Neuron (in vitro differentiated cells): ENCODE results near the gene TRIM41.
A peak's percentile ranks its signal among the peaks of the same experiment; 100 is the strongest.

Source experiments
- H2AFZ ChIP-seq: one replicate; pipeline ENCODE4 v1.6.1; 2013; ENCODE audit warnings: low read depth, mild to moderate bottlenecking, inconsistent platforms, low read length, moderate library complexity
- H3K27me3 ChIP-seq: one replicate; pipeline ENCODE4 v1.6.1; 2013; ENCODE audit warnings: low read length; ENCODE audit not compliant: insufficient read depth
- H3K36me3 ChIP-seq: one replicate; pipeline ENCODE4 v1.6.1; 2013; ENCODE audit warnings: low read length; ENCODE audit not compliant: insufficient read depth
- H3K4me1 ChIP-seq: one replicate; pipeline ENCODE4 v1.6.1; 2013; ENCODE audit warnings: low read length; ENCODE audit not compliant: insufficient read depth
- H3K4me3 ChIP-seq: 2 replicates; pipeline ENCODE4 v1.5.1; 2013; ENCODE audit warnings: mild to moderate bottlenecking, low read length, moderate library complexity
- H3K9me3 ChIP-seq: one replicate; pipeline ENCODE4 v1.6.1; 2013; ENCODE audit warnings: low read length

The TRIM41 gene

GRCh38 chr5:181245427-181246275, 22.6 kb downstream of the TRIM41 start:
- Histone ChIP-seq H3K4me3 (peak overlapping the region; percentile 86), H3K4me1 (peaks cover 38% of the 10 kb centered on the region), H3K9me3 (no peaks in the 10 kb centered on the region), H3K27me3 (no peaks in the 10 kb centered on the region), H3K36me3 (peaks cover 22% of the 10 kb centered on the region), H2AFZ (no peak overlapping the region)

DNA sequence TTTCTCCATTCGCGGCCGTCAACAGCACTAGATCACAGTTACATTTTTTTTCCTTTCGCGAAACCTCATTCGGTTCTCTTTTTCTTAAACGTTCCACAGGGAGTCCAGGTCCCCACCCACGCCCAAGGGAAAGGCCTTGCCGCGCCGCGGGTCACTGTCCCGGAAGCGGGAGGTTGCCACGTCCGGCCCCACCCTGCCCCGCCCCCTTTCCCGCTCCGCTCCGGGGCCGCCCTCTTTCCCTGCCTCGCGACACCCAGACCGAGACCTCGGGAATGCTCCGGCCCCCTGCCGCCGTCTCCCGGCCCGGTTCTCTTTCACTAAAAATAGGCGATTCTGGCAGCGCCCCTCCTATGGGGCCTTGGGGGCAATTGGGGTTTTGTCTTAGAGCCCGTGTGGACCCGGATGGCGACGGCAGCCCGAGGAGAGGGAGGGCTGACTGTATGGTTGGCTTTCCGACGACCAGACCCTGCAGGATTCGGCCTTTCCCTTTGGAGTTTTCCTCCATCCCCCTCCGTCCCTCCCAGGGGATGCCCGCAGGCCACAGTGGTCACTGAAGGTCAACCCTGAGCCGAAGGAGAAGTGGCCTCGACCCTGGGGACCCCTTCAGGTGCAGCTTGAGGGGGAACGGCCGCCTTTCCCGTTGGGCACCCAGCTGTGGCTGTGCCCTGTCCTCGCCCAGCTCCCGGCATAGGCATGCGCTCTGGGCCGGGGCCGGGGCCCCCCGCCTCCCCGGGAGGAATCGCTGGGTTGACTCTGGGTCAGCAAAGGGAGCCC, 23.4 kb downstream of the TRIM41 start:
- no peaks in the 10 kb centered on the region for H3K27me3 ChIP-seq
- peaks cover 23% of the 10 kb centered on the region for H3K36me3 ChIP-seq
- no peaks in the 10 kb centered on the region for H3K9me3 ChIP-seq
- H3K4me1 ChIP-seq, result peaks cover 37% of the 10 kb centered on the region
- peak overlapping the region; percentile 86 for H3K4me3 ChIP-seq
- peak overlapping the region; percentile 55 for H2AFZ ChIP-seq

- peaks cover 30% of the 10 kb centered on the region for H3K36me3 ChIP-seq
- H3K27me3 ChIP-seq, result no peaks in the 10 kb centered on the region
- H2AFZ ChIP-seq, result no peak overlapping the region
- peaks cover 23% of the 10 kb centered on the region for H3K4me1 ChIP-seq
- H3K9me3 ChIP-seq, result no peaks in the 10 kb centered on the region
- peak overlapping the region; percentile 86 for H3K4me3 ChIP-seq
These were observed 25.2 kb downstream of the TRIM41 start for GRCh38 chr5:181248277-181248676.

DNA sequence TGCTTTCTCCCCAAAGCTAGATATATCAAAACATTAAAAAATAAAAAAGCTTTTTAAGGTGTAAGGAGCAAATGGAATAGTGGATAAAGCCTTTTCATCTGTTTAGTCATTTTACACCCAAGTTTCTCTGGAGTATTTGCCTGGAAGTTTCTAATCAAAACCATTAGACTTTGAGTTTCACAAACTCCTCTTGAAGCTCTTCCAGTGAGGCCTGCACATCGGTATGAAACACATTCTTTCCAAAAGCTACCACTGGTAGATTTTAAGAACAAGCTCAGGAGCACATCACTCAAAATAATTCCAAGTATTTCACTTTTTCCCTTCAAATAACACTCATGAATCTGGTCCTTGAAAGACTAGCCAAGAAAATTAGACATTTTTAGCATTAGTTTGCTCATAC, 32.2 kb downstream of the TRIM41 start:
- Histone ChIP-seq H3K27me3 (no peaks in the 10 kb centered on the region), H3K9me3 (no peaks in the 10 kb centered on the region), H2AFZ (no peak overlapping the region), H3K36me3 (peaks cover 51% of the 10 kb centered on the region), H3K4me1 (peaks cover 22% of the 10 kb centered on the region), H3K4me3 (no peak overlapping the region)

GRCh38 chr5:181255836-181256578, 32.9 kb downstream of the TRIM41 start:
- Histone ChIP-seq H3K9me3 (no peaks in the 10 kb centered on the region), H3K36me3 (peaks cover 51% of the 10 kb centered on the region), H3K27me3 (no peaks in the 10 kb centered on the region), H2AFZ (no peak overlapping the region), H3K4me1 (peaks cover 25% of the 10 kb centered on the region), H3K4me3 (no peak overlapping the region)

DNA sequence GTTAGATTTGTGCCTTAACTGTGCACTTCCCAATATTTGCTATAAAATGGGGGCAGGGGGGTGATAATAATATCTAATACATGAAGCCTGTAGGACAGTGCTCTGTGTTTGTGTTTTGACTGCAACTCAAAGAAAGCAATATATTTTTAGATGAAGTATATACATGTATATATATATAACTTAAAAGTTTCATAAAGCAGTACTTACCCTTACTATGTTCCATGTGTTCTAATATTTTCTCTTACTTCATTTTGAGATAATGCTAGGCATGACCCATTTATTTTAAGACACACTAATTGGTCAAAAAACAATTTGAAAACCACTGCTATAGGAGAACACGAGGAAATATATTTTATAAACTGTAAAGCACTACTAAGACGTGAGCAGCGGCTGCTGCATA, 35.5 kb downstream of the TRIM41 start:
- Histone ChIP-seq H3K4me1 (peaks cover 27% of the 10 kb centered on the region), H2AFZ (no peak overlapping the region), H3K27me3 (no peaks in the 10 kb centered on the region), H3K9me3 (peaks cover 1% of the 10 kb centered on the region), H3K4me3 (peak overlapping the region; percentile 74), H3K36me3 (peaks cover 30% of the 10 kb centered on the region)

- H3K4me3 ChIP-seq, result peak overlapping the region; percentile 74
- peaks cover 32% of the 10 kb centered on the region for H3K36me3 ChIP-seq
- H2AFZ ChIP-seq, result no peak overlapping the region
- H3K4me1 ChIP-seq, result peaks cover 27% of the 10 kb centered on the region
- peaks cover 1% of the 10 kb centered on the region for H3K9me3 ChIP-seq
- no peaks in the 10 kb centered on the region for H3K27me3 ChIP-seq
These were observed 36.2 kb downstream of the TRIM41 start for GRCh38 chr5:181259283-181259682.

DNA sequence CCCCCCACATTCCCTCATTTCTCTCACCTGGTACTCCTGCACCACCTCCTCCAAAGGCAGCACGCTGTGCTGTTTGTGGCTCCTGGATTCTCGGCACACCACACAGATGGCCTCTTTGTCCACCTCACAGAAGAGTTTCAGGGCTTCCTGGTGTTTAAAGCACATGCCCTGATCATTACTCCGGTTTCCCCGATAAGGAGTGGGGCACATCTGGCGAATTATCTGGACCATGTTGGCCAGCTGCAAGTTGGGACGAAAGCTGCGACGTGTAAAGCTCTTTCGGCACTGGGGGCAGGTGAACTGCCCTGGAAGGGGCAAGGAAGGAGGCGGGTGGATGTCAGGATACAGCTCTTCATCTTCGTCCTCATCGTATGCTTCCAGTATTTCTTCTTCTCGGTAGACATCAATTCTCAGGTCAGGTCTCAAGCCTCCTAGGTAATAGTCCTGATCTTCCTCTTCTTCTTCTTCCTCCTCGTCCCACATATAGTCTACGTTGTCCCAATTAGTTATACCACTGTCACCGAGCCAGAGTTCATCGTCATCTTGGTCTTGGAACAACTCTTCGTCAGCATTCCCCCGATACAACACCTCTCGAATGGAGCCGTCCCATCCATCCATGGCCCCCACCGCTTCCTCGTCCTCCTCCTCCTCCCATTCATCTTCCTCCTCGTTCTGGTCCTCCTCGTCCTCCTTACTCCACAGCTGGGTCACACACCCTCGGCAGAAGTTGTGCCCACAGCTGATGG, 37.1 kb downstream of the TRIM41 start:
- Histone ChIP-seq H3K4me3 (peak overlapping the region; percentile 74), H3K27me3 (no peaks in the 10 kb centered on the region), H3K36me3 (peaks cover 23% of the 10 kb centered on the region), H3K4me1 (peaks cover 31% of the 10 kb centered on the region), H3K9me3 (peaks cover 1% of the 10 kb centered on the region), H2AFZ (no peak overlapping the region)

DNA sequence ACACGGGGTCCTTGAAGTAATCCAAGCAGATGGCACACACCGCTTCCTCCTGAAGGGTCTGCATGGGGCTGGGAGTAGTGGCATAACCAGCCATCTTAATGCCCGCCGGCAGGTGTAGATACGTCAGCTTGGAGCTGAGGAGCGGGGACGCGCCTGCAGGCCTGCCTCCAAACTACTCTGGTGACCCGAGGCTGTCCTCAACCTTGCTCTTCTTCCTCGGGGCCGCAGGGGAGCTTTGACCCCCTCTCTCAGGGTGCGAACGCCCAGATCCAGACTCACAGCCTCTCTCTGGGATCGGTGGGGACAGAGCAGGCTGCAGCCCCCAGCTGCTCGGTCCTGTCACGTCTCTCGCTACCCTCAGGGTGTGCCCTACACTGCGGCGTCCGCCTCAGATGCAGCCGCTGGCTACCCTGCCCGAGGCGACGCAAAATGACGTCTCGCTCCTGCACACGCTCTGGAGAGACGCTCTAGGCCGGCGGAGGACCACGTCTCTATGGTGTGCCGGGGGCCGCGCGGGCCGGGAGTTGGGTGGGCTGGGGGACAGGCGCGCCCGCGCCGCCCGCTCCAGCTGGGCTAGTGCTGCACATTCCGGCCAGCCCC, 37.7 kb downstream of the TRIM41 start, which contains the start of gene TRIM52:
Gene TRIM52, minus strand, starts transcription at position 424 of the 600 bp plus-strand sequence. Its CDS starts 330 bp downstream, at position 94.
- H3K4me3 ChIP-seq, result peak within 1 kb of the TSS; percentile 74
- no peaks in the 10 kb centered on the region for H3K27me3 ChIP-seq
- H2AFZ ChIP-seq, result peak within 1 kb of the TSS; percentile 51
- H3K36me3 ChIP-seq, result peaks cover 17% of the 10 kb centered on the region
- peaks cover 35% of the 10 kb centered on the region for H3K4me1 ChIP-seq
- peaks cover 1% of the 10 kb centered on the region for H3K9me3 ChIP-seq

- Histone ChIP-seq H3K4me1 (peaks cover 35% of the 10 kb centered on the region), H3K36me3 (peaks cover 14% of the 10 kb centered on the region), H3K4me3 (peak overlapping the region; percentile 74), H2AFZ (peak overlapping the region; percentile 51), H3K9me3 (peaks cover 1% of the 10 kb centered on the region), H3K27me3 (no peaks in the 10 kb centered on the region)
These were observed 38.4 kb downstream of the TRIM41 start for GRCh38 chr5:181261320-181262049.

DNA sequence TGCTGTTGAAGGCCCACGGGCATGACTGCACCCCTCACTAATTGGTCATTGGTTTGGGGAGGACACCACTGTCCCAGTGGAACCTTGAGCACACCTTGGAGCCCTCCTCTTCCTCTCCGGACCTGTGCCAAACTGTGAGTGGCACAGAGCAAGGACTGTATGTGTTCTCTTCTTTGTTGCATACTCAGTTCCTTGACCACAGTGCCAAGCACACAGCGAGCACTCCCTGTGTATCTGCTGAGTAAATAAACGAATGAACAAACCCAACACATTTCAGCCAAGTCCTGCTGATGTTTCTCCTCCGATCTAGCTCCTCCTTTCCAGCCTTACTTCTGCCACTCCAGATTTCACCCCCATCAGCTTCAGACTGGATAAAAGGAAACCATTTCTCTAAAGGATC, 40.6 kb downstream of the TRIM41 start:
- no peaks in the 10 kb centered on the region for H3K27me3 ChIP-seq
- peaks cover 7% of the 10 kb centered on the region for H3K36me3 ChIP-seq
- no peak overlapping the region for H2AFZ ChIP-seq
- H3K4me3 ChIP-seq, result no peak overlapping the region
- peaks cover 1% of the 10 kb centered on the region for H3K9me3 ChIP-seq
- H3K4me1 ChIP-seq, result peaks cover 29% of the 10 kb centered on the region
